EH (cell line): ENCODE results near the gene MACROD2.
A peak's percentile ranks its signal among the peaks of the same experiment; 100 is the strongest.

Experiments used
- DNase-seq: peaks from one replicate; pipeline ENCODE4 v3.0.0-alpha.2; 2015; ENCODE audit warnings: low read depth

MACROD2 gene

DNA sequence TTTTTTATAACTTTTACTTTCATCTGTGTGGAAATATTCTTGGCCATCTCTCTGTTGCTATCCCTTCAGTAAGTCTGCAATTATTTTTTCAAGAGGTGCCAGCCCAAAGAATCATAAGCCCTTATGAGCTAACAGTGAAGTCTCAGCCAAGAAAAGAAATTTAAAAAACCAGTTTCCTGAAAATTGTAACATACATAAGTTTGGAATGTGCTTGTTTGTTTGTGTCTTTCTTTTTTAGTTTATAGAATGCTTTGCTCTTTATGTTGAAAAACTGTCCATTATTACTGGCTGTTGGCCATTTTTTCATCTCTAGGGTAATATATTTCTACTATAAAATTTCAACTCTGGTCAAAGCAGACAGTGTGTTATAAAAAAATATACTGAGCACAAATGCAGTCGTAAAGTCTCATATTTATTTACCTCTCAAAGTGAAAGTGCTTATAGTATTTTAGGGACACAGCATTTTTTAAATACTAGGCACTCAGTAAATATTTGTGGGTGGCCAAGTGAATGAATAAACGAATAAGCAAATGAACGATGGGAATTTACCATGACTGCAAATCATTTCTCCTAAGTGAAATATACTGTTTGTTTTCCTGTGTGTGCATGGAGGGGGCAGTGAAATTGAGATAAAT is 1918.2 kb downstream of the MACROD2 start:
- no peak for DNase-seq

DNA sequence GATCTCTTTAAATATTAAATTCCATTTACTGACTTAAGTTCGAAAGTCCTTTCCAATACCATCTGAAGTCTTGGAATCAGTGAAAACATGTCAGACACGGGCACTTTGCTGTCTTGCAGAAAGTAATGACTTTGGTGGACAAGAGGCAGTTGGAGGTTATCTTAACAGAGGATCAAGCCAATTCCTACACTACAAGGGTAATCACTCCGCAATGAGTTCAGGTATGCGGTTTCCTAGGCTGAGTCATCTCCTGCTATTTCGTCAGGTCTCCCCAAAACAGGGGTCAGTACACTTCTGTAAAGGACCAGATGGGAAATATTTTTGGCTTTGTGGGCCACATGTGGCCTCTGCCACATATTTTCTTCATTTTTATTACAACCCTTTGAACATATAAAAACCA is 1921.3 kb downstream of the MACROD2 start:
- DNase-seq, result no peak

DNA sequence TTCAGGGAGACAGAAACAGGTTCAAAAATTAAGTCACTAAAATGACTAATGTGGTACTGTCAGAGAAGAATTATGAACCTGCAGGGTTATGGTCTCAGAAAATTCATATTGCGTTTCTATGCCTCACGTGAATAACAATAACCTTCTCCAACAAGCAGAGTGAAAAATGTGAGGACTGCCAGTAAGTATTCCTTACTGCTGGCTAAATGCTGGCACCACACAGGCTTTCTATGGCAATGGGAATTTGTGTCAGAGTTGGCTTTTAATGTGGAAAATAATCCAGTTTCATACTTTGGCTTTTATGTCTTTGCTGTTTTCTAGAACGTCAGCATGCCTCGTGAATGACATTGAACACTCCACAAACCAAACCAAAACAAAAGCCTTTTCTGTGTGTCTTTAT is 1922.0 kb downstream of the MACROD2 start:
- DNase-seq, result no peak

DNA sequence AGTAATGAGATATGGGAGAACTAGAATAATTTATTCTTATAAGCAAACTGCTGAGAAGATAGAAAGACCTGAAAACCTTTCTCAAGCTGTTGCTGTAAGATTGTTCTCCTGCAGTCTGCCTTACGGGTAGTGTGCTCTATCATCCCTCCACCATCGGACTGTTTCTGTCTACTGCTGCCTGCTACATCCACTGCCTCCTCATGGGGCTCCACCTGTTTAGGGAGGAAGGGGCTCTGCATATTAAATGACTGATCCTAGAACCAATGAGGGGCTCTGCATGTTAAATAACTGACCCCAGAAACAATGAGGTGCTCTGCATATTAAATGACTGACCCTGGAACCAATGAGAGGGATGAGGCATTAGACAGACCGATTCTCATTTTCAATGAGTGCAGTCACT is 1923.3 kb downstream of the MACROD2 start:
- no peak for DNase-seq

DNA sequence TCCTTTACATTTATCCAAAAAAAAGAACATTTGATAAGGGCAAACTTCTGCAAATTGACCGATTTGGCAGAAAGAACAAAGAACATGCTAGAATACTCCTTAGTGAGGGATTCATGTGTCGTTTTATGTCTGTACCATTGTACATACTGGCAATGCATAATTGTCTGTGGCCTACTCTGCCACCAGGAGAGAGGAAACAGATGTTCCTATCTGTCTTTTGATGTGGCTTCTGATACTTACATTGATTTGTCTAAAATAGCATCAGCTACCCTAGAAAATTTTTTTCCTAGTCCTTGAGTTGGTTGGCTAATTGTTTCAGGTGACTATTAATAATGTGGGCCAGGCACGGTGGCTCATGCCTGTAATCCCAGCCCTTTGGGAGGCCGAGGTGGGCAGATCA is 1923.8 kb downstream of the MACROD2 start:
- DNase-seq, result no peak

DNA sequence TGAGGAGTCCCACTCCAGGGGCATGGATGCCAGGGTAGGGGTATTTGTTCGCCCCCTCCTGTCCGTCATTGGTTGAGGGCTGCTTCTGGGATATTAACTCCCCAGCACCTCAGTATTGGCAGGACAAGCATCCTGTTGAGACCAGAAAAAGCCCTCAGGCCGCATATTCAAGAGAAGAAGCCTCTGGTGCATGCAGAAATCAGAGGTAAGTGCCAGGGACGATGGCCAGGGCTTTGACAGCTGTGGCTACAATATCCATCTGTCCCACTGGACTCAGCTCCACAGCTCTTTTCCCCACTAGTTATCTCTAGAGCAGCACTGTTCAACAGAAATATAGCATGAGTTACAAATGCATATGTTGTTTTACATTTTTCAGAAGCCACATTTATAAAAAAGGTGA is 1926.6 kb downstream of the MACROD2 start:
- no peak for DNase-seq

DNA sequence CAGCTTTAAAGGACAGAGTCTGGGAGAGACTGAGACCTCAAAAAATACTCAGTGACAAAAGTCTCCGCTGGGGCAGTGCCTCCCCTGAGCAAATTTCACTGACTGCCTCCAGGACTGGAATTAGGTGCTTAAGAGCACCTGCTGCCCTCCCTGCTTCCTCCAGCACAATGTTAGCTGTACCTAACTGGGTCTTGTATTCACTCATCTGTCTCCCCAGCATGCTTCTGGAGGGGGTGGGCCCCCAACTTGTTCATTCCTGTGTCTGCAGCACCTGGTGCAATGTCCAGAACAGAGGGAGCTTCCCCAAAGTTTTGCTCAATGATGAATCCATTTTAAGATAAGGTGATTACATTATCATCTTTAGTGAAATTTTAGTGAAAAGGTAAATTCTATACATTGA is 1927.2 kb downstream of the MACROD2 start:
- no peak for DNase-seq

DNA sequence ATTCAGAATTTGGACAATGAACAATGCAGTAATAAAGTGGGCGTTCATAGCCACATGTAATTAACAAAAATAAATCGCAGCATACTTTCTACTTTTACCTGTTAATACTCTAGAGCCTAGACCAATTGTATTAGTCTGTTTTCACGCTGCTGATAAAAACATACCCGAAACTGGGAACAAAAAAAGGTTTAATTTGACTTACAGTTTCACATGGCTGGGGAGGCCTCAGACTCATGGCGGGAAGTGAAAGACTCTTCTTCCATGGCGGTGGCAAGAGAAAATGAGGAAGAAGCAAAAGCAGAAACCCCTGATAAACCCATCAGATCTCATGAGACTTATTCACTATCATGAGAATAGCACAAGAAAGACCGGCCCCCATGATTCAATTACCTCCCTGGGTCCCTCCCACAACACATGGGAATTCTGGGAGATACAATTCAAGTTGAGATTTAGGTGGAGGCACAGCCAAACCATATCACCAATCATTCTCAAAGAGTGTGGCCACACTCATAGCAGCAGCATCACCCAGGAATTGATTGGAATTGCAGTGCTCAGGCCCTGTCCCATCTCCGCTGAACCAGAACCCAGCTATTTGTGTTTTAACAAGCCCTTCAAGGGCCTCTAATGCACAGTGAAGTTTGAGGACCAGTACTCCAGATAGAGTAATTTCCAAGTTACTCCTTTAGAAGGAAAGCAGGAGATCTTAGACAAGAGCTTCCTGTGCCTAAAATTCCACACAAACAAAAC is 1927.9 kb downstream of the MACROD2 start:
- DNase-seq, result no peak

DNA sequence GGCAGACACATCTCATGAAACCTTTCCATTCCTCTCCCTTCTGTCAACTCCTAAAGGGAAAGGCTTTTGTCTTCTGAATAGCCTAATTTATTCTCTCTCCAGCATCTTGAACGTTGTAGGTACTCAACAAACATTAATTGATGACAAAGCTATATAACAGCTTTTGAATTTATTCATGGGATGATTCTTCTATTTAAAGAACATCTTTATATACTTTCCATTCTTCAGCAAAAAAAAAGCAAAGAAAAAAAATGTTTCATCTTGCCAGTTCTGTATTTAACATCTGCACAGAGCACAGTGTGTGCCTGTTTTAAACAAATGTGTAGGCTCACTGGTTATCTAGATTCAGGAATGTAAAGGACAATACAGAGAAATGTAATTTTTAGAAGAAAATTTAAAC is 1929.2 kb downstream of the MACROD2 start:
- no peak for DNase-seq

DNA sequence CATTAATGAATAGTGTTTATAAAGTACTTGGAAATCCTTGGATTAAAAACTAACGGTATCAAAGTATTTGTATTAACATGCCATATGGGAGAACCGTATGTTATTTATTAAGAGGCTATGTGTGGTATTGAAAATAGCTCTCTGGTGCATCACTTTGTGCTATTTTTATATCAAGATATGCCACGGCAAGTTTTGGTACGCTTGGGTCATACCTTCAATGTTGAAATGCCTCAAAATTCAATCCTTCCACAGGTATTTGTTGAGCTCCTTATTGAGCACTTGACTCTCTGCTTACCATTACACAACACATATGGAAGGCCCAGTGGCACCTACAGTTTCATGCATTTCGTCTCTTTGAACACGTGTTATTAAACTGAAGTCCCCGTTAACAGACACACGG is 1930.1 kb downstream of the MACROD2 start:
- no peak for DNase-seq

DNA sequence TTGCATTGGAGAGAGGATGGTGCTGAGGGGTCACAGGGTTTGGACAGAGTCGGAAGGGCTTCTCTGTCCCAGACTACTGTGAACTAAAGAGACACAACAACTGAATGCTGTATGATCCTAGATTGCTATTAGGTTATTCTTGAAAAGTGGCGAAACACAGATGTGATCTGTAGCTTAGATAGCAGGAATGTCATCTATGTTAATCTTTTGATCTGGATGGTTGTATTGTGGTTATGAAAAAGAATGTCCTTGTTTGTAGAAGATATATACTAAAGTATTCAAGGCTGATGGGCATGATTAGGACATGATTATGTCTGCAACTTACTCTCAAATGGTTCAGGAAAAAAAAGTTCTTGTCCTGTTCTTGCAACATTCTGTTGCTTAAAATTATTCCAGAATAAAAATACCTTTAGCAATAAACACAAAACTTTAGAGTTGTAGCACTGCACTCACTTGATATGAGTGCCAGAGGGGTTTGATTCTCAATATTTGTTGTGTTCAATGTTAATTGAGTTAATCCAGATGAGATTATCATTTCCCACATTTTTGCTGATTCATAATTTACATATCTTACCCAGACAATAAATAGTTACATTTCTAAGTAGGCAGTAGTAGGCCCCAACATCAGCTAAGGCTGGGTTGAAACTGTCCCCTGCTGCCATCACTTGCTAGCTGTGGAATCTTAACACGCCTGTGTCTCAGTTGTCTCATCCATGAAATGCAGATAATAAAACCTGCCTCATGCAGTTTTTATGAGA is 1932.8 kb downstream of the MACROD2 start:
- peak; percentile 22 for DNase-seq

DNA sequence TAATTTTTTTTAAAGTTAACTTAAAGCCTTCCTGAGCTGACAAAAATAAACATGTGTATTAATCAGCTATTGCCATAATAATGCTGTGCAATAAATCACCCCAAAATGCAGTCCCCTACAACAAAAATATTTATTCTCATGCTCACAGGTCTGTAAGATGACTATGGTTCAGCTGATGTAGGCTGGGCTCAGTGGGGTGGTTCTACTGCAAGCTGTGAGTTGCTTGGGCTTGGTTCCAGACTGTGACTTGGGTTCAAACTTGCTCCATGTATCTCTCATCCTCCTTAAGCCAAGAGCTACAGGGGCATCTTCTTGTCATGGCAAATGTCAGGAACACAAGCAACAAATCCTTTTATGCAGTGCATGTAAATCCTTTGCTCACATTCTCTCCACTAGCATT is 1933.6 kb downstream of the MACROD2 start:
- DNase-seq, result no peak

DNA sequence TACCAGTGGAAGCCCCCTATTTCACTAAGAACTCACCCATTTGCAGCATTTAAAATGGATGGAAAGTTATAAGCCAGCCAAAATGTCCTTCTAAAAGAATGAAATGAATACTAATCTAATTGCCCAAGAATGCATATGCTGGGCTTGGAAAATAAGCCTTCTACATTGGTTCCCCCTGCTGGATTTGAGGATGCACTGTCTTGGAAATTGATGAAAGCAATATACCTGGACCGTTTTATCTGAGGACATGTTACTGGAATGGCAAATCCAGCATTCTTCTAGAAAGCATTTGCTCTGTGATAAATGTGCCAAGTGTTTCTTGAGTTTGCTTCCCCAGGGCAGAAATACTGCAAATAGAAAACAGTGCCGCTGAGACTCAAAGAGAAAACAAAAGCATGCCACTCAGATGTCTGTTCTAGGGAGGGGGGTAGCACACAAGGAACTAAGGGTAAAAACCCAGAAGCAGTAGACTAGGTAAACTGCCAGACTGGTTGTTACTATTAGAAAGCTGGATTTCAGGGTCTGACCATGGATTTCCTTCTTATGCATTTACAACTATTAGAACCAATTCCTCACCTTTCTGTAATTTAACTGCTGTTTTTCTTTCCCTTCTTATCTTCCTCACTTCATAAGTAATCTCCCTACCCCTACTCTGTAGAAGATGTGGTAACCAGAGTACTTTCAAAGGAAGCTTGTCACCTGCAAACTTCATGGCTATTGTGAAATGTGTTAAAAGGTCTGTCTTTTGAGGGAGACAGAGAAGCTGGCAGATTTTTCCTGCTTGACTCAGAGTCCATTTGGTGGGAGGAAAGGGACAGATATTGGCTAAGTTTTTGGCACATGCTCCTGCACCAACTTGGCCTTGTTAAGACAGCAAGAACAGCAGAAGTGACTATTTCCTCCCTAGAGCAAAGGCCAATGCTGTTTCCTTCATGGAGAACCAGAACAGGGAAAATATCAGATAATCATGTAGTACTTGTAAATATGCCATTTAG is 1935.3 kb downstream of the MACROD2 start:
- peak; percentile 42 for DNase-seq

DNA sequence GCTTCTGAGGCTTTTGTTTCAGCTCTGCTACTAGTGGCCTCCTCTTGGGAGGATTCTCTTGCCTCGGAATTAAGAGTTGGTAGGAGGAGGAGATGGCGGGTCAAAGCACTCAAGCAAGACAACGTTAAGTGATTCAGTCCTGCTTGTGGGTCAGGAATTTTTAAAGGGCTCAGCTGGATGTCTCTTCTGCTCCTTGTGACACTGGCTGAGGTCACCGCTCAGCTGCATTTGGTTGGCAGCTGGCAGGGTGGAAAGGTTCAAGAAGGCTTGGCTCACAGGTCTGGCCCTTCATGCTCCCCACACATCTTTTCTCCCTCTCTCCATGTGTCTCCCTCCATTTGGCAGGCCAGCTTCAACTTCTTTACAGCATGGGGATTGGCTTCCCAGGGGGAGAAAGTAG is 1936.6 kb downstream of the MACROD2 start:
- DNase-seq, result no peak

DNA sequence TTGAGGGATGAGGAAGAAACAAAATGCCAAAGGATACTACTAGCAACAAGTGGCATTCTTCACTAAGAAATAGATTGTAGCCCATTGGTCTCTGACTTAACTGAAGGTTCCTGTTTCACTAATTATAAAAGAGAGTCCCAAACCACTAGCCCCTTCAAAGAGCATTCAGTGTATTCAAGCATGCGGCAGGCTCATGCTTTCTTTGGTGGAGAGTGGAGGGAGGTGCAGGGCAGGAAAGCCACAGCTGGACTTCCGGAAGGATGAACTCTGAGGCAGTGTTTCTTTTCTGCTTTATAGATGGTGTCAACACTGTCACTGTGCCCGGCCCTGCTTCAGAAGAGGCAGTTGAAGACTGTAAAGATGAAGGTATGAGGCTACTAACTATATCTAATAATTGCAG is 1941.9 kb downstream of the MACROD2 start:
- no peak for DNase-seq

DNA sequence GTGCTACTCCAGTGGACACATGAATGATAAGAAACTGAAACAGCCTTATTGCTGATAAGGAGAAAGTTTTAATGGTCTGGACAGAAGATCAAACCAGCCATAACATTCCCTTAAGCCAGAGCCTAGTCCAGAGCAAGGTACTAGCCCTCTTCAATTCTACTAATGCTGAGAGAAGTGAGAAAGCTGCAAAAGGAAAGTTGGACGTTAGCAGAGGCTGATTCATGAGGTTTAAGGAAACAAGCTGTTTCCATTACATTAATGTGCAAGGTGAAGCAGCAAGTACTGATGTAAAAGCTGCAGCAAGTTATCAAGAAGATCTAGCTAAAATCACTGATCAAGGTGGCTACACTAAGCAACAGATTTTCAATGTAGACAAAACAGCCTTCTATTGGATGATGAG is 1943.5 kb downstream of the MACROD2 start:
- no peak for DNase-seq

DNA sequence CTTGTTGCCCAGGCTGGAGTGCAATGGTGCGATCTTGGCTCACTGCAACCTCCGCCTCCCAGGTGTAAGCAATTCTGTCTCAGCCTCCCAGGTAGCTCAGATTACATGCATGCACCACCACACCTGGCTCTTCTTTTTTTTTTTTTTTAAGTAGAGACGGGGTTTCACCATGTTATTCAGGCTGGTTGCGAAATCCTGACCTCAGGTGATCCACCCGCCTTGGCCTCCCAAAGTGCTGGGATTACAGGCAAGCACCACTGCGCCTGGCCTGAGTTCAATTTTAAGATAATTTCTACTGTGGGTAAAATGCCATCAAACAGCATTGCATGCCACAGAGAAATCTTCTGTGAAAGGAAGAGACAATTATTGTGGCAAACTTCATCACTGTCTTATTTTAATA is 1944.8 kb downstream of the MACROD2 start:
- DNase-seq, result no peak

DNA sequence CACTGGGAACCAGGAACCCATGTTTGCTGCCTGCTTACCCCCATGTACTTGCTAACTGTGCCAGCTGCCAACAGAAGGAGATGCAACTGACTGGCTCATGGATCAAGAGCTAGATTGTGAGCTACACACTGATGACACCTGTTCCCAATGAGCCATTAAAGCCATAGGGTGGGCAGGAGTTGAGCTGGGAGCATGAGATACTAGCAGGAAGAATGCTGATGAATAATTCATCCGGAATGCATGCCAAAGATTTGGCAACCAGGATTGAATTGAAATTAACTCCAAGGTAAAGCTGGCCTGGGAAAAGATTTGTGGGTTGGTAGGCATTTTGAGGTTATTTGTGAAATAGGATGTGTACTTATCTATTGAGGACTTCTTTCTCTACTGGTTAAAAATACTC is 1946.8 kb downstream of the MACROD2 start:
- DNase-seq, result peak; percentile 2

DNA sequence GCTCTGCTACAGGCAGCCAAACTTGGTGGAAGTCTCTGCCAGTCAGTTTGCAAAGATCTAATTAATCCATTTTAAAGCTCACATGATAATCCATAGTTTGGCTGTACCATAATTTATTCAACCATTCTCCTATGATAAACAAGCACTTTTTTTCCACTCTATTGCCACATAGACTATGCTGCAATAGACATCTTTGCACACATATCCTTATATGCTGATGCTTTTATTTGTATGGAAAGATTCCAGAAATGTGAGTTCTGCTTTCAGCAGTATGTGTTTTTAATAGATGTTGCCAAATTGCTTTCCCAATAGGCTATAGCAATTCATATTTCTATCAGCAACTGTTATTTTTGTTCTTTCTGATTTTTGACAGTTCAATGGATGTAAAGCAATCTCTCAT is 1950.0 kb downstream of the MACROD2 start:
- no peak for DNase-seq

DNA sequence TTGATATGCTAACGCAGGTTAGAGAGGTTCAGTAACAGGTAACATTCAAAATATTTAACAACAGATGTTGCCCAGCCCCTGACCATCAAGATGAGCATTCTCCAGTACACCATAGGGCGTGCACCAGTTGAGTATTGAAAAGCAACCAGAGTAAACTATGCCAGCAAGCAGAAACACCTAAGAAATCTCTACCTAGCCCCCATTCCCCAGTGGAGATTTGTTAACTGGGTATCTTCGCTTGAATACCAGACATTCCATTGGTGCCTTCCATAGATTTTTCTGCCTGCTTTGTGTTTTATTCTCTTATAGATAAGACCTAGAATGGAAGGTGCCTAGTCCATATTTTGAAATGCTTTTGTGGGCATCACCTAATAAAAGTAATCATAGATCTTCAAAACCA is 1954.1 kb downstream of the MACROD2 start:
- DNase-seq, result no peak

DNA sequence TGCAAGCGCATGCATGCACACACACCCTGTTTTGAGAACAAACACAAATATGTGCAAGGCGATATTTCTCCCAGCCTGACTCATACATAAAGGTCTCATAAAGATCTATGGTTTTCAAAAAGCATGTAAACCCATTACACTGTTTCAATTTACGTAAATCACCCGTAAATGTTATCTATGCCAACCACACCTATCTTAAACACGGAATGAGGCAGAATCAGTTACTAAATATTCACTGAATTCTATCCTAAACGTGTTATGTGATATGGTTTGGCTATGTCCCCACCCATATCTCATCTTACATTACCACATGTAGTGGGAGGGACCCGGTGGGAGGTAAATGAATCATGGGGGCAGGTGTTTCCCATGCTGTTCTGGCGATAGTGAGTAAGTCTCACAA is 1956.3 kb downstream of the MACROD2 start:
- DNase-seq, result no peak

DNA sequence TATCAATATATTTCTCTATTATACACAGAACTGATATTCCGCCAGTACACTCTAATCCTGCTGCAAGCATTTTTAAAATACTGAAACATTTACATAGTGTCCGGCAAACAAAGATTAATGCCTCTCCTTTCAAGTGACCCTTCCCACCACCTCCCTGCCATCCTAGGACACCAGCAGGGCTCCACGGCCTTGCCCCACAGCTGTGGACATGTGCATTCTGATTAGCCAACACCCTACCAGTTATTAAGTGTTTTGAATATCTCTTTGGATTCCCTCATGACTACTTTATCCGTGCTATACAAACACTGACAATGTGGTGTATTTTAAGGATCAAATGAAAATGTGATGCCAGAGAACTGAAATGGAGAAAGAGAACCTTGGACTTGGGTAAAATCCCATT is 1962.8 kb downstream of the MACROD2 start:
- no peak for DNase-seq
